ENCODE measurements around the gene ASGR2. TPM values are rescaled to one million over a fixed set of nuclear protein-coding genes. Genes with fewer than 3 reads are reported as not detected.
A peak's percentile ranks its signal among the peaks of the same experiment; 100 is the strongest.

ASGR2 gene
- total and polyA plus RNA-seq, 2 of the 13 experiments (the other 11 are each of a cell fraction or from before 2014, with no cell fraction given): 320 to 754 TPM

- TF ChIP-seq MTF2 (CRISPR knock-in tag; IDR thresholded peaks at IDR 0.05; ENCODE audit: borderline replicate concordance) (0 out of 2 replicates have a peak, but pooled peaks have one; percentile 33), ZNF605 (CRISPR knock-in tag; IDR thresholded peaks at IDR 0.05) (0 out of 2 replicates have a peak, but pooled peaks have one; percentile 12), HNF1B (CRISPR knock-in tag; IDR thresholded peaks at IDR 0.05) (no peak), CHD2 (IDR thresholded peaks at IDR 0.05; ENCODE audit: low read depth, low read length) (no peak), ZNF276 (CRISPR knock-in tag; IDR thresholded peaks at IDR 0.05; ENCODE audit: low read depth) (no peak), NR1H2 (CRISPR knock-in tag; IDR thresholded peaks at IDR 0.05; ENCODE audit: borderline replicate concordance, low read depth) (no peak), PHF8 (CRISPR knock-in tag; IDR thresholded peaks at IDR 0.05) (peak; percentile 9; the same call in 1 of the 2 replicates), ZNF704 (CRISPR knock-in tag; IDR thresholded peaks at IDR 0.05; ENCODE audit: borderline replicate concordance) (no peak), ZNF674 (CRISPR knock-in tag; IDR thresholded peaks at IDR 0.05; ENCODE audit: low read depth) (no peak), NR2F2 (IDR thresholded peaks at IDR 0.05; ENCODE audit: borderline replicate concordance, low read depth) (no peak), RBFOX2 (IDR thresholded peaks at IDR 0.05; ENCODE audit: low read depth, low read length) (0 out of 2 replicates have a peak, but pooled peaks have one; percentile 29), EEA1 (CRISPR knock-in tag; IDR thresholded peaks at IDR 0.05; ENCODE audit: borderline replicate concordance) (no peak), AGO2 (optimal IDR thresholded peaks at IDR 0.05; ENCODE audit: low read depth, low read length) (peak; percentile 39), ZNF543 (CRISPR knock-in tag; IDR thresholded peaks at IDR 0.05) (no peak), ZBTB33 (CRISPR knock-in tag; IDR thresholded peaks at IDR 0.05) (no peak), FOSL2 (CRISPR knock-in tag; IDR thresholded peaks at IDR 0.05) (peak; percentile 3; the same call in 1 of the 2 replicates), ZNF225 (CRISPR knock-in tag; IDR thresholded peaks at IDR 0.05) (peak; percentile 52; the same call in 1 of the 2 replicates), SMC3 (IDR thresholded peaks at IDR 0.05; ENCODE audit: low read length) (0 out of 2 replicates have a peak, but pooled peaks have one; percentile 5), KLF16 (CRISPR knock-in tag; IDR thresholded peaks at IDR 0.05) (no peak), U2AF2 (IDR thresholded peaks at IDR 0.05; ENCODE audit: low read depth, low read length) (no peak), CTCF (CRISPR knock-in tag; IDR thresholded peaks at IDR 0.05) (peak; percentile 25; the same call in 1 of the 2 replicates), ZNF121 (CRISPR knock-in tag; IDR thresholded peaks at IDR 0.05) (peak; percentile 98)
Observed at GRCh38 chr17:7112510-7113108, 2.0 kb downstream of the ASGR2 start (continued).
